K562 (cell line): ENCODE results near the gene TMPRSS11A. TPM values are rescaled to one million over a fixed set of nuclear protein-coding genes. Genes with fewer than 3 reads are reported as not detected.

Source experiments
- ATAC-seq: fragments of 200-7000 bp; cut with Tn5 transposase; 3 replicates; pipeline ENCODE4 v1.9.1; 2020; ENCODE audit warnings: moderate library complexity
- BruUV-seq: library from RNA; stranded (reverse); fragments of 400-500 nt; replicated peaks from 2 replicates; lab custom pipeline; 2021; lab: Mats Ljungman, UMichigan
- CTCF ChIA-PET: fragments of 300-600 bp; formaldehyde crosslinking; extraction: SDS; loops from one replicate; lab custom pipeline; 2021; ENCODE audit warnings: low intra/inter-chr PET ratio; lab: Yijun Ruan, JAX
- POLR2A ChIA-PET: fragments of 300-600, 350-650 bp; sonication (Branson Sonifier 250); formaldehyde crosslinking; extraction: SDS; loops from one replicate; lab custom pipeline; 2021; ENCODE audit warnings: antibody characterized with exemption, inconsistent platforms; lab: Yijun Ruan, JAX
- DNase-seq, 4 experiments: peaks; one replicate each; pipeline versions ENCODE4 v3.0.0 to v3.0.0-alpha.2; 2011 to 2018; ENCODE audit warnings: low spot score in 3 of 4, mixed read lengths in 3 of 4; ENCODE audit errors: extremely low read depth in 1 of 4
- FAIRE-seq: peaks from 2 replicates; lab custom pipeline; 2011; peaks lifted over from hg19 to GRCh38; lab: Jason Lieb, UNC
- H2AFZ ChIP-seq: 2 replicates; pipeline ENCODE4 v1.6.0; 2011; ENCODE audit warnings: low read depth, low read length, control low read depth, inconsistent platforms
- H3K27ac ChIP-seq: fragments of 200-600 bp; 3 replicates; pipeline ENCODE4 v1.8.0; 2011; ENCODE audit warnings: low read depth, mild to moderate bottlenecking, control low read depth, inconsistent platforms, low read length, moderate library complexity, mixed read lengths; ENCODE audit errors: extremely low read depth
- H3K27me3 ChIP-seq, 2 experiments: fragments of 300-600 bp in 1 of 2; 2 replicates in 1 of 2; 3 replicates in 1 of 2; pipeline versions ENCODE4 v1.6.0 to v1.8.0; 2011; ENCODE audit warnings: inconsistent platforms in 2 of 2, low read length in 2 of 2, mild to moderate bottlenecking in 1 of 2, mixed read lengths in 1 of 2, moderate library complexity in 1 of 2; ENCODE audit not compliant: control insufficient read depth in 2 of 2, insufficient read depth in 2 of 2
- H3K36me3 ChIP-seq: fragments of 300-600 bp; 3 replicates; pipeline ENCODE4 v1.8.0; 2011; ENCODE audit warnings: mild to moderate bottlenecking, low read length, inconsistent platforms; ENCODE audit not compliant: control insufficient read depth, insufficient read depth
- H3K4me1 ChIP-seq, 2 experiments: fragments of 200-600 bp in 1 of 2; replicated peaks in 1 of 2; 2 replicates in 1 of 2; 3 replicates in 1 of 2; pipeline versions ENCODE4 v1.5.1 to v1.8.0; 2011; ENCODE audit warnings: inconsistent platforms in 2 of 2, low read length in 2 of 2, mild to moderate bottlenecking in 1 of 2, mixed read lengths in 1 of 2, moderate library complexity in 1 of 2; ENCODE audit not compliant: control insufficient read depth in 2 of 2, insufficient read depth in 2 of 2
- H3K4me2 ChIP-seq: 2 replicates; pipeline ENCODE4 v1.6.1; 2011; ENCODE audit warnings: low read length, control low read depth, inconsistent platforms, mixed read lengths; ENCODE audit not compliant: insufficient read depth
- H3K4me3 ChIP-seq: fragments of 200-600 bp; sonication (generic), shearing (Covaris generic); 2 replicates; pipeline ENCODE4 v1.5.1; 2016; ENCODE audit warnings: control low read depth, inconsistent platforms
- H3K79me2 ChIP-seq: fragments of 200-600 bp; 3 replicates; pipeline ENCODE4 v1.8.0; 2011; ENCODE audit warnings: low read length, inconsistent platforms; ENCODE audit not compliant: control insufficient read depth, insufficient read depth
- H3K9ac ChIP-seq, 2 experiments: 2 replicates each; pipeline versions ENCODE4 v1.6.0 to v1.6.1; 2011; ENCODE audit warnings: low read depth in 2 of 2, low read length in 2 of 2, control low read depth in 1 of 2, inconsistent platforms in 1 of 2, mild to moderate bottlenecking in 1 of 2, mixed read lengths in 1 of 2; ENCODE audit not compliant: insufficient read depth in 1 of 2
- H3K9me1 ChIP-seq: one replicate; pipeline ENCODE4 v1.6.0; 2011; ENCODE audit warnings: inconsistent platforms, mild to moderate bottlenecking, low read length, moderate library complexity; ENCODE audit not compliant: control insufficient read depth, insufficient read depth
- H3K9me3 ChIP-seq: replicated peaks from 2 replicates; pipeline ENCODE4 v1.5.1; 2011; ENCODE audit warnings: low read depth, low read length, inconsistent platforms; ENCODE audit not compliant: control insufficient read depth, insufficient read depth
- H4K20me1 ChIP-seq: replicated peaks from 2 replicates; pipeline ENCODE4 v1.6.1; 2011; ENCODE audit warnings: low read length, inconsistent platforms, mixed read lengths; ENCODE audit not compliant: control insufficient read depth, insufficient read depth
- HDGF ChIP-seq: fragments of 450-650 bp; IDR thresholded peaks from 2 replicates; pipeline ENCODE4 v1.6.1; 2016
- ZNF785 ChIP-seq: fragments of 250-450 bp; sonication (Bioruptor Pico); IDR thresholded peaks from 2 replicates; pipeline ENCODE4 v1.4.0; 2020; ENCODE audit warnings: mild to moderate bottlenecking
- WGBS: fragments of 100-300 bp; shearing (Covaris generic); methylation state at CpG from one replicate; pipeline ENCODE4 v1.1.6; 2016; ENCODE audit warnings: low coverage, mixed read lengths; ENCODE audit not compliant: insufficient coverage; ENCODE audit errors: missing lambda C conversion rate; 5-methylcytosine and 5-hydroxymethylcytosine counted together
- in situ Hi-C: fragments of 300-500 bp; cut with MboI; formaldehyde crosslinking; loops from 4 replicates; pipeline ENCODE4 v1.15.0; 2018; ENCODE audit warnings: inconsistent platforms, mixed read lengths
- intact Hi-C: fragments of 100-400 bp; cut with micrococcal nuclease; formaldehyde crosslinking; loops from 2 replicates; pipeline ENCODE4 v1.14.2; 2022
- polyA plus RNA-seq, 8 experiments: library from polyadenylated mRNA; depleted of rRNA in 4 of 8; stranded (reverse) in 5 of 8; unstranded in 3 of 8; fragments of >200 nt; fragmentation: Nextera tagmentation in 2 of 8; fragmentation: Illumina TruSeq in 1 of 8; extraction: Ambion mirVana in 2 of 8; extraction: Trizol in 1 of 8; gene quantifications; 2 replicates each; pipeline versions ENCODE4 v1.2.1 to v1.2.3, GENCODE V29; 2011 to 2014; ENCODE audit warnings: inconsistent platforms in 1 of 8, missing spikeins in 1 of 8
- small RNA-seq: library from RNA; depleted of rRNA; stranded (forward); fragments of <200 nt; gene quantifications from one replicate; pipeline ENCODE3, GENCODE V24; 2014
- total RNA-seq, 7 experiments: library from RNA; depleted of rRNA in 6 of 7; stranded (reverse); fragments of >200 nt in 6 of 7; fragmentation: Illumina TruSeq in 2 of 7; extraction: Trizol in 2 of 7; gene quantifications; 2 replicates each; pipeline versions ENCODE4 v1.2.1 to v1.2.3, GENCODE V29; 2011 to 2021; ENCODE audit warnings: low replicate concordance in 1 of 7
- TF ChIP-seq, protein P1 (sequence below): sonication (generic); formaldehyde crosslinking; IDR thresholded peaks from 2 replicates; pipeline ENCODE4 v1.8.1; 2023; ENCODE audit warnings: mild to moderate bottlenecking, missing genetic modification reagents
- TF ChIP-seq, protein P2 (sequence below): fragments of 250-450 bp; sonication (Bioruptor Pico); IDR thresholded peaks from 2 replicates; pipeline ENCODE4 v1.4.0; 2020; ENCODE audit warnings: mild to moderate bottlenecking, moderate library complexity

The TMPRSS11A gene
- total and polyA plus RNA-seq, 9 of the 15 experiments (the other 6 are each of a cell fraction or from before 2014, with no cell fraction given), result not detected

DNA sequence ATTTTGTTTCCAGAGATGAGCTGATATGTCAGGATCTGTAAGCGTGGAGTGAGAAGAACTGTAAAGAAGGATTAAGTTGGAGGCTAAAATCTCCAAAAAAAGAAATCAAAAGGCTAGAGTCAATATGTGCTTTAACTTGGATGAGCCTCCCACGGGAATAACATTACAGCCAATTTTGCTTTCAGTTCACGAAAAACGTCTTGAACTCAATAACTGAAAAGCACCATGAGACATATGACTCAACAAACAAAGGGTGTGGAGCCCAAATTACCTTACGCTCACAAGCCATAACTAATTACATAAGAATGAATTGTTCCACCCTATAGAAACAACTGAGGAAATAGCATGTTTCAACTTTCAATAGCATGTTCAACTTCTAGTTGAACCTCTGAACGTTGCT lies 101.8 kb downstream of the TMPRSS11A start:
- TF ChIP-seq ZNF785 (CRISPR knock-in tag) (no peak), HDGF (no peak)
- TF ChIP-seq, protein P1, sequence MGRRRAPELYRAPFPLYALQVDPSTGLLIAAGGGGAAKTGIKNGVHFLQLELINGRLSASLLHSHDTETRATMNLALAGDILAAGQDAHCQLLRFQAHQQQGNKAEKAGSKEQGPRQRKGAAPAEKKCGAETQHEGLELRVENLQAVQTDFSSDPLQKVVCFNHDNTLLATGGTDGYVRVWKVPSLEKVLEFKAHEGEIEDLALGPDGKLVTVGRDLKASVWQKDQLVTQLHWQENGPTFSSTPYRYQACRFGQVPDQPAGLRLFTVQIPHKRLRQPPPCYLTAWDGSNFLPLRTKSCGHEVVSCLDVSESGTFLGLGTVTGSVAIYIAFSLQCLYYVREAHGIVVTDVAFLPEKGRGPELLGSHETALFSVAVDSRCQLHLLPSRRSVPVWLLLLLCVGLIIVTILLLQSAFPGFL, result no peak
- TF ChIP-seq, protein P2, sequence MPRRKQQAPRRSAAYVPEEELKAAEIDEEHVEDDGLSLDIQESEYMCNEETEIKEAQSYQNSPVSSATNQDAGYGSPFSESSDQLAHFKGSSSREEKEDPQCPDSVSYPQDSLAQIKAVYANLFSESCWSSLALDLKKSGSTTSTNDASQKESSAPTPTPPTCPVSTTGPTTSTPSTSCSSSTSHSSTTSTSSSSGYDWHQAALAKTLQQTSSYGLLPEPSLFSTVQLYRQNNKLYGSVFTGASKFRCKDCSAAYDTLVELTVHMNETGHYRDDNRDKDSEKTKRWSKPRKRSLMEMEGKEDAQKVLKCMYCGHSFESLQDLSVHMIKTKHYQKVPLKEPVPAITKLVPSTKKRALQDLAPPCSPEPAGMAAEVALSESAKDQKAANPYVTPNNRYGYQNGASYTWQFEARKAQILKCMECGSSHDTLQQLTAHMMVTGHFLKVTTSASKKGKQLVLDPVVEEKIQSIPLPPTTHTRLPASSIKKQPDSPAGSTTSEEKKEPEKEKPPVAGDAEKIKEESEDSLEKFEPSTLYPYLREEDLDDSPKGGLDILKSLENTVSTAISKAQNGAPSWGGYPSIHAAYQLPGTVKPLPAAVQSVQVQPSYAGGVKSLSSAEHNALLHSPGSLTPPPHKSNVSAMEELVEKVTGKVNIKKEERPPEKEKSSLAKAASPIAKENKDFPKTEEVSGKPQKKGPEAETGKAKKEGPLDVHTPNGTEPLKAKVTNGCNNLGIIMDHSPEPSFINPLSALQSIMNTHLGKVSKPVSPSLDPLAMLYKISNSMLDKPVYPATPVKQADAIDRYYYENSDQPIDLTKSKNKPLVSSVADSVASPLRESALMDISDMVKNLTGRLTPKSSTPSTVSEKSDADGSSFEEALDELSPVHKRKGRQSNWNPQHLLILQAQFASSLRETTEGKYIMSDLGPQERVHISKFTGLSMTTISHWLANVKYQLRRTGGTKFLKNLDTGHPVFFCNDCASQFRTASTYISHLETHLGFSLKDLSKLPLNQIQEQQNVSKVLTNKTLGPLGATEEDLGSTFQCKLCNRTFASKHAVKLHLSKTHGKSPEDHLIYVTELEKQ, result no peak
- TF ChIP-seq, all 486 proteins: peak for 0
- intact Hi-C loops, result no loop called here
- FAIRE-seq (no peak), ATAC-seq (no peak), DNase-seq (no peak)
- Histone ChIP-seq H3K79me2 (no peaks in the 10 kb centered on the region), H4K20me1 (no peaks in the 10 kb centered on the region), H3K4me1 (no peaks in the 10 kb centered on the region), H2AFZ (no peak overlapping the region), H3K9me3 (no peaks in the 10 kb centered on the region), H3K9ac (no peak overlapping the region), H3K9me1 (no peaks in the 10 kb centered on the region), H3K36me3 (no peaks in the 10 kb centered on the region), H3K4me2 (no peak overlapping the region), H3K27me3 (no peaks in the 10 kb centered on the region), H3K4me3 (no peak overlapping the region), H3K27ac (no peak overlapping the region)
- WGBS, result 4% methylated on average over 6 of the region's 6 CpGs
- POLR2A ChIA-PET, result no interaction called here
- CTCF ChIA-PET, result no interaction called here
- in situ Hi-C loops, result no loop called here
- BruUV-seq, result no TSS peak

Small RNAs within 50 kb of the gene (small RNA-seq; reads per million reads assigned to genes)
- gene RNU6-95P, result not detected

Other genes with a start within 250 kb of the TMPRSS11A start
- gene GNRHR, start 209.1 kb downstream of the TMPRSS11A start, total RNA-seq (2014; rRNA removed), result not detected in 2 replicates
- not detected in 2 replicates for gene GNRHR, start 209.1 kb downstream of the TMPRSS11A start, total RNA-seq (2014; rRNA removed; fragmentation: Illumina TruSeq; extraction: Trizol)
- gene GNRHR, start 209.1 kb downstream of the TMPRSS11A start, total RNA-seq (2015; rRNA removed; fragmentation: Illumina TruSeq; extraction: Trizol), result not detected in 2 replicates
- gene GNRHR, start 209.1 kb downstream of the TMPRSS11A start, total RNA-seq (2021), result not detected in 2 replicates
- not detected in 2 replicates for gene GNRHR, start 209.1 kb downstream of the TMPRSS11A start, polyA plus RNA-seq (2011; rRNA removed)
- gene GNRHR, start 209.1 kb downstream of the TMPRSS11A start, polyA plus RNA-seq (2014; fragmentation: Illumina TruSeq; extraction: Trizol), result not detected in 2 replicates
- gene GNRHR, start 209.1 kb downstream of the TMPRSS11A start, polyA plus RNA-seq (2014; fragmentation: Nextera tagmentation; extraction: Ambion mirVana), result under 1 TPM; 0.06 to 0.13 TPM
- not detected in 2 replicates for gene GNRHR, start 209.1 kb downstream of the TMPRSS11A start, polyA plus RNA-seq (2014; rRNA removed)
- gene TMPRSS11D, start 79.5 kb downstream of the TMPRSS11A start, total RNA-seq (2014; rRNA removed), result not detected in 2 replicates
- not detected in 2 replicates for gene TMPRSS11D, start 79.5 kb downstream of the TMPRSS11A start, total RNA-seq (2014; rRNA removed; fragmentation: Illumina TruSeq; extraction: Trizol)
- not detected in 2 replicates for gene TMPRSS11D, start 79.5 kb downstream of the TMPRSS11A start, total RNA-seq (2015; rRNA removed; fragmentation: Illumina TruSeq; extraction: Trizol)
- gene TMPRSS11D, start 79.5 kb downstream of the TMPRSS11A start, total RNA-seq (2021), result not detected in 2 replicates
- not detected in 2 replicates for gene TMPRSS11D, start 79.5 kb downstream of the TMPRSS11A start, polyA plus RNA-seq (2011; rRNA removed)
- gene TMPRSS11D, start 79.5 kb downstream of the TMPRSS11A start, polyA plus RNA-seq (2014; fragmentation: Illumina TruSeq; extraction: Trizol), result not detected in 2 replicates
- gene TMPRSS11D, start 79.5 kb downstream of the TMPRSS11A start, polyA plus RNA-seq (2014; fragmentation: Nextera tagmentation; extraction: Ambion mirVana), result not detected
- not detected in 2 replicates for gene TMPRSS11D, start 79.5 kb downstream of the TMPRSS11A start, polyA plus RNA-seq (2014; rRNA removed)
- 0.05 TPM in 1 of 2 replicates, not detected in the other for gene TMPRSS11F, start 166.4 kb upstream of the TMPRSS11A start, total RNA-seq (2014; rRNA removed)
- gene TMPRSS11F, start 166.4 kb upstream of the TMPRSS11A start, total RNA-seq (2014; rRNA removed; fragmentation: Illumina TruSeq; extraction: Trizol), result 0.07 and 0.13 TPM in 2 replicates
- not detected in 2 replicates for gene TMPRSS11F, start 166.4 kb upstream of the TMPRSS11A start, total RNA-seq (2015; rRNA removed; fragmentation: Illumina TruSeq; extraction: Trizol)
- 0.09 TPM in 1 of 2 replicates, not detected in the other for gene TMPRSS11F, start 166.4 kb upstream of the TMPRSS11A start, total RNA-seq (2021)
- gene TMPRSS11F, start 166.4 kb upstream of the TMPRSS11A start, polyA plus RNA-seq (2011; rRNA removed), result 0.36 and 1.6 TPM in 2 replicates
- gene TMPRSS11F, start 166.4 kb upstream of the TMPRSS11A start, polyA plus RNA-seq (2014; fragmentation: Illumina TruSeq; extraction: Trizol), result 0.07 and 0.18 TPM in 2 replicates
- under 1 TPM; 0.03 to 0.21 TPM for gene TMPRSS11F, start 166.4 kb upstream of the TMPRSS11A start, polyA plus RNA-seq (2014; fragmentation: Nextera tagmentation; extraction: Ambion mirVana)
- gene TMPRSS11F, start 166.4 kb upstream of the TMPRSS11A start, polyA plus RNA-seq (2014; rRNA removed), result not detected in 2 replicates